Measurements from ENCODE around the gene AFG1L.

AFG1L gene

DNA sequence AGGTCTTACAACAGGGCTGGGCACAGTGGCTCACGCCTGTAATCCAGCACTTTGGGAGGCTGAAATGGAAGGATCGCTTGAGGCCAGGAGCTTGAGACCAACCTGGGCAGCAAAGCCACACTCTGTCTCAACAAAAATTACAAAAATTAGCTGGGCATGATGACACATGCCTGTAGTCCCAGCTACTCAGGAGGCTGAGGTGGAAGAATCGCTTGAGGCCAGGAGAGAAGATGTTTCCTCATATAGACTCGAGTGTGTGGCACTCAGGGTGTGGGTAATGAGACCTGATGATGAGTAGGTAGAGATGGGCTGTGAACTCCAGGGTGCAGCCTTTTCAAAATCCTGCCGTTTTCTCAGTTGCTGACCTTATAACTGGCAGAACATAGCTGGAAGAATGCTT, 140.5 kb downstream of the AFG1L start:
- TF ChIP-seq, protein P1, sequence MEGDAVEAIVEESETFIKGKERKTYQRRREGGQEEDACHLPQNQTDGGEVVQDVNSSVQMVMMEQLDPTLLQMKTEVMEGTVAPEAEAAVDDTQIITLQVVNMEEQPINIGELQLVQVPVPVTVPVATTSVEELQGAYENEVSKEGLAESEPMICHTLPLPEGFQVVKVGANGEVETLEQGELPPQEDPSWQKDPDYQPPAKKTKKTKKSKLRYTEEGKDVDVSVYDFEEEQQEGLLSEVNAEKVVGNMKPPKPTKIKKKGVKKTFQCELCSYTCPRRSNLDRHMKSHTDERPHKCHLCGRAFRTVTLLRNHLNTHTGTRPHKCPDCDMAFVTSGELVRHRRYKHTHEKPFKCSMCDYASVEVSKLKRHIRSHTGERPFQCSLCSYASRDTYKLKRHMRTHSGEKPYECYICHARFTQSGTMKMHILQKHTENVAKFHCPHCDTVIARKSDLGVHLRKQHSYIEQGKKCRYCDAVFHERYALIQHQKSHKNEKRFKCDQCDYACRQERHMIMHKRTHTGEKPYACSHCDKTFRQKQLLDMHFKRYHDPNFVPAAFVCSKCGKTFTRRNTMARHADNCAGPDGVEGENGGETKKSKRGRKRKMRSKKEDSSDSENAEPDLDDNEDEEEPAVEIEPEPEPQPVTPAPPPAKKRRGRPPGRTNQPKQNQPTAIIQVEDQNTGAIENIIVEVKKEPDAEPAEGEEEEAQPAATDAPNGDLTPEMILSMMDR (IDR thresholded peaks at IDR 0.05; ENCODE audit: low read length) = no peak
- no peak for TF ChIP-seq EZH2 (IDR thresholded peaks at IDR 0.05; ENCODE audit: borderline replicate concordance, low read length)
- H3K79me2 ChIP-seq (ENCODE audit: insufficient read depth, low read length) = no peaks in the 10 kb centered on the region
- no peaks in the 10 kb centered on the region for H4K20me1 ChIP-seq (ENCODE audit: insufficient read depth, low read length)
- no peaks in the 10 kb centered on the region for H3K36me3 ChIP-seq (ENCODE audit: insufficient read depth, low read length)
- H3K9me3 ChIP-seq (ENCODE audit: low read length) = no peaks in the 10 kb centered on the region
- H3F3A ChIP-seq (ENCODE audit: insufficient read depth, low read length) = no peaks in the 10 kb centered on the region
- H3K4me2 ChIP-seq (ENCODE audit: low read length) = no peak overlapping the region
- no peaks in the 10 kb centered on the region for H3K4me1 ChIP-seq (ENCODE audit: insufficient read depth, low read length, severe bottlenecking)
- H3K9ac ChIP-seq (ENCODE audit: low read length) = no peak overlapping the region
- no peak overlapping the region for H3K27ac ChIP-seq (ENCODE audit: low read depth, low read length, poor library complexity, severe bottlenecking)
- no peaks in the 10 kb centered on the region for H3K9me2 ChIP-seq (ENCODE audit: low read depth, low read length)
- H3K27me3 ChIP-seq (ENCODE audit: insufficient read depth, low read length) = no peaks in the 10 kb centered on the region
- H3K4me3 ChIP-seq (ENCODE audit: low read depth, low read length, poor library complexity, severe bottlenecking) = no peak overlapping the region
- H2AFZ ChIP-seq (ENCODE audit: low read length) = no peak overlapping the region

DNA sequence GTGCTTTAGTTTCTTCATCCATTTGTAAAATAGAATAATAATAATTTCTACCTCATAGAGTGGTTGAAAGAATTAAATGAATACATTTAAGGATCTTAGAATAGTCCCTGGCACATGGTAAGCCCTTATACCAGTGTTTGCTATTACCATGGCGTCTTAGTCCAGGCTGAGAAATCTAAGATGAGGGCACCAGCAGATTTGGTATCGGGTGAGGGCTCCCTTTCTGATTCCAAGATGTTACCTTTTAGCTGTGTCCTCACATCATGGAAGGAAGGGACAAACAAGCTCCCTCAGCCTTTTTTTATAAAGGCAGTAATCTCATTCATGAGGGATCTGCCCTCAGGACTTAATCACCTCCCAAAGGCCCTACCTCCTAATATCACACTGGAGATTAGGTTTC, 141.9 kb downstream of the AFG1L start:
- H3K4me1 ChIP-seq (ENCODE audit: insufficient read depth, low read length, severe bottlenecking) = no peaks in the 10 kb centered on the region
- no peaks in the 10 kb centered on the region for H3K9me2 ChIP-seq (ENCODE audit: low read depth, low read length)
- H3K27ac ChIP-seq (ENCODE audit: low read depth, low read length, poor library complexity, severe bottlenecking) = no peak overlapping the region
- no peaks in the 10 kb centered on the region for H3F3A ChIP-seq (ENCODE audit: insufficient read depth, low read length)
- no peak overlapping the region for H3K9ac ChIP-seq (ENCODE audit: low read length)
- no peaks in the 10 kb centered on the region for H3K9me3 ChIP-seq (ENCODE audit: low read length)
- no peak for TF ChIP-seq EZH2 (IDR thresholded peaks at IDR 0.05; ENCODE audit: borderline replicate concordance, low read length)
- TF ChIP-seq, protein P1 (IDR thresholded peaks at IDR 0.05; ENCODE audit: low read length) = no peak
- H3K27me3 ChIP-seq (ENCODE audit: insufficient read depth, low read length) = no peaks in the 10 kb centered on the region
- H3K4me3 ChIP-seq (ENCODE audit: low read depth, low read length, poor library complexity, severe bottlenecking) = no peak overlapping the region
- H4K20me1 ChIP-seq (ENCODE audit: insufficient read depth, low read length) = no peaks in the 10 kb centered on the region
- H2AFZ ChIP-seq (ENCODE audit: low read length) = no peak overlapping the region
- H3K79me2 ChIP-seq (ENCODE audit: insufficient read depth, low read length) = no peaks in the 10 kb centered on the region
- no peak overlapping the region for H3K4me2 ChIP-seq (ENCODE audit: low read length)
- no peaks in the 10 kb centered on the region for H3K36me3 ChIP-seq (ENCODE audit: insufficient read depth, low read length)

- TF ChIP-seq, protein P1 (IDR thresholded peaks at IDR 0.05; ENCODE audit: low read length) = no peak
- no peak for TF ChIP-seq EZH2 (IDR thresholded peaks at IDR 0.05; ENCODE audit: borderline replicate concordance, low read length)
- no peaks in the 10 kb centered on the region for H3F3A ChIP-seq (ENCODE audit: insufficient read depth, low read length)
- no peak overlapping the region for H2AFZ ChIP-seq (ENCODE audit: low read length)
- H3K4me2 ChIP-seq (ENCODE audit: low read length) = no peak overlapping the region
- no peak overlapping the region for H3K27ac ChIP-seq (ENCODE audit: low read depth, low read length, poor library complexity, severe bottlenecking)
- H3K9ac ChIP-seq (ENCODE audit: low read length) = no peak overlapping the region
- no peaks in the 10 kb centered on the region for H4K20me1 ChIP-seq (ENCODE audit: insufficient read depth, low read length)
- no peaks in the 10 kb centered on the region for H3K4me1 ChIP-seq (ENCODE audit: insufficient read depth, low read length, severe bottlenecking)
- H3K4me3 ChIP-seq (ENCODE audit: low read depth, low read length, poor library complexity, severe bottlenecking) = no peak overlapping the region
- no peaks in the 10 kb centered on the region for H3K9me3 ChIP-seq (ENCODE audit: low read length)
- H3K9me2 ChIP-seq (ENCODE audit: low read depth, low read length) = no peaks in the 10 kb centered on the region
- H3K27me3 ChIP-seq (ENCODE audit: insufficient read depth, low read length) = no peaks in the 10 kb centered on the region
- no peaks in the 10 kb centered on the region for H3K79me2 ChIP-seq (ENCODE audit: insufficient read depth, low read length)
- no peaks in the 10 kb centered on the region for H3K36me3 ChIP-seq (ENCODE audit: insufficient read depth, low read length)
Measured at GRCh38 chr6:108437821-108438220, 143.0 kb downstream of the AFG1L start.

All from OCI-LY1 (cell line).